Adrenal gland (tissue), 12 donors: ENCODE data around the gene RPS6KA2. TPM values are rescaled to one million over a fixed set of nuclear protein-coding genes. Genes with fewer than 3 reads are reported as not detected.

Source experiments
- DNase-seq, 7 donors: peaks; one replicate each; pipeline ENCODE4 v3.0.0-alpha.2; 2019 to 2020
- H3K27ac ChIP-seq, 5 donors: fragments of 200-600 bp; sonication (generic) in 4 of 5; 1 replicate in 3 of 5; 2 replicates in 2 of 5; pipeline versions ENCODE4 v1.5.1 to v1.8.0; 2016 to 2020; ENCODE audit warnings: mild to moderate bottlenecking in 1 of 5
- H3K27me3 ChIP-seq: fragments of 200-600 bp; 2 replicates; pipeline ENCODE4 v1.8.0; 2021
- H3K36me3 ChIP-seq, 2 donors: fragments of 200-600 bp; replicated peaks in 1 of 2; 1 replicate in 1 of 2; 2 replicates in 1 of 2; pipeline versions ENCODE4 v1.5.1 to v1.8.0; 2018 to 2022
- H3K4me1 ChIP-seq, 2 donors: fragments of 200-600 bp; replicated peaks in 1 of 2; 1 replicate in 1 of 2; 2 replicates in 1 of 2; pipeline versions ENCODE4 v1.5.1 to v1.8.0; 2018 to 2021
- H3K4me3 ChIP-seq, 4 donors: fragments of 200-600 bp; sonication (generic) in 3 of 4; one replicate each; pipeline ENCODE4 v1.5.1; 2016 to 2018
- H3K9me3 ChIP-seq, 3 donors: fragments of 200-600 bp; sonication (generic) in 1 of 3; replicated peaks in 1 of 3; 1 replicate in 2 of 3; 2 replicates in 1 of 3; pipeline versions ENCODE4 v1.5.1 to v1.8.0; 2016 to 2021
- POLR2A ChIP-seq, 2 donors: fragments of 450-650 bp; IDR thresholded peaks; one replicate each; pipeline ENCODE4 v1.6.1; 2017; ENCODE audit warnings: antibody characterized with exemption in 2 of 2, mild to moderate bottlenecking in 2 of 2, moderate library complexity in 1 of 2
- WGBS, 4 donors: extraction: QIAGEN DNeasy Blood & Tissue Kit in 2 of 4; methylation state at CpG; one replicate each; pipeline versions ENCODE4 v1.1.5 to v1.1.7; 2013 to 2017; 5-methylcytosine and 5-hydroxymethylcytosine counted together
- intact Hi-C, 2 donors: fragments of 100-400 bp; cut with DNase I; formaldehyde crosslinking; loops; one replicate each; pipeline versions ENCODE4 v1.14.1 to v1.15.0; 2022 to 2023
- polyA plus RNA-seq, 3 donors: library from polyadenylated mRNA; stranded (reverse); fragments of 200-250 nt in 2 of 3; fragments of 350-450 nt in 1 of 3; fragmentation: Illumina TruSeq in 1 of 3; extraction: RNeasy Lipid Tissue Mini Kit (QIAGEN cat#74804) in 1 of 3; gene quantifications; one replicate each; pipeline ENCODE4 v1.2.3, GENCODE V29; 2013 to 2014
- total RNA-seq, 9 donors: library from RNA; depleted of rRNA in 4 of 9; stranded (reverse); fragments of >200 nt in 4 of 9; fragments of 120-200 nt in 1 of 9; fragmentation: NEBNext Ultra II Directional in 1 of 9; extraction: Animal tissue kit (Norgen Biotek cat#: 25700) in 1 of 9; gene quantifications; one replicate each; pipeline versions ENCODE4 v1.1.0 to v1.2.4, GENCODE V29; 2013 to 2023
- TF ChIP-seq, protein P1 (sequence below), 6 experiments: fragments of 450-650 bp in 4 of 6; fragments of 200-600 bp in 2 of 6; sonication (generic) in 1 of 6; IDR thresholded peaks; 1 replicate in 5 of 6; 2 replicates in 1 of 6; pipeline versions ENCODE4 v1.5.1 to v1.8.0; 2016 to 2021; ENCODE audit warnings: antibody characterized with exemption in 6 of 6, mild to moderate bottlenecking in 2 of 6, moderate library complexity in 1 of 6
- donor health status: healthy with polysubstance abuse.
- donor health status: Bipolar disorder and iron deficiency.
- donor health status: DM: yes; HTN: yes; CAD: no.
- donor health status: DM: no; HTN: no; CAD: no.
- donor health status: DM: no; HTN: no; CAD: no.
- donor health status: DM: yes; HTN: yes; CAD: no.

RPS6KA2 gene
- total and polyA plus RNA-seq, 12 donors: 7.0 to 40.4 (median 26.2) TPM

DNA sequence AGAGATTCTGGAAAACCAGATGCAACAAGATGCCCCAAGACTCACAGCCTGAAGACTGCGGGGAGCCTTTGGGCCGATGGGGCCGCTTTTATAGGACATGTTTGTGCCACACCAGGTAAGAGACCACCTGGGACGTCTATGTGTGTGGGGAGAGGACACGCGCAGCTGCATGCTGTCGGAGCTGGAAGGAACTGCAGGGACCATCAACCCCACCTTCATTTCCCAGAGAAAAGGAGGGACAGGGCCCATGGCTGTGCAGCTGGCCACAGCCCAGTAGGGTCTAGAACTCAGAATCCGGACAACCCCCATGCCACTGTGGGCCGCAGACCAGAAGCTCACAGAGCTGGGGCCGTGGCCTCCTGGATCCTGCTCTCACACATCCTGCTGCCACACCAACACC is 144.0 kb downstream of the RPS6KA2 start:
- H3K9me3 ChIP-seq: no peaks in the 10 kb centered on the region
- no peaks in the 10 kb centered on the region for H3K27me3 ChIP-seq
- no peak for DNase-seq
- intact Hi-C loops: no loop called here
- no peak for TF ChIP-seq POLR2A (IDR thresholded peaks at IDR 0.05)
- TF ChIP-seq, protein P1, sequence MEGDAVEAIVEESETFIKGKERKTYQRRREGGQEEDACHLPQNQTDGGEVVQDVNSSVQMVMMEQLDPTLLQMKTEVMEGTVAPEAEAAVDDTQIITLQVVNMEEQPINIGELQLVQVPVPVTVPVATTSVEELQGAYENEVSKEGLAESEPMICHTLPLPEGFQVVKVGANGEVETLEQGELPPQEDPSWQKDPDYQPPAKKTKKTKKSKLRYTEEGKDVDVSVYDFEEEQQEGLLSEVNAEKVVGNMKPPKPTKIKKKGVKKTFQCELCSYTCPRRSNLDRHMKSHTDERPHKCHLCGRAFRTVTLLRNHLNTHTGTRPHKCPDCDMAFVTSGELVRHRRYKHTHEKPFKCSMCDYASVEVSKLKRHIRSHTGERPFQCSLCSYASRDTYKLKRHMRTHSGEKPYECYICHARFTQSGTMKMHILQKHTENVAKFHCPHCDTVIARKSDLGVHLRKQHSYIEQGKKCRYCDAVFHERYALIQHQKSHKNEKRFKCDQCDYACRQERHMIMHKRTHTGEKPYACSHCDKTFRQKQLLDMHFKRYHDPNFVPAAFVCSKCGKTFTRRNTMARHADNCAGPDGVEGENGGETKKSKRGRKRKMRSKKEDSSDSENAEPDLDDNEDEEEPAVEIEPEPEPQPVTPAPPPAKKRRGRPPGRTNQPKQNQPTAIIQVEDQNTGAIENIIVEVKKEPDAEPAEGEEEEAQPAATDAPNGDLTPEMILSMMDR (IDR thresholded peaks at IDR 0.05): no peak
- H3K4me1 ChIP-seq: no peaks in the 10 kb centered on the region
- H3K4me3 ChIP-seq: no peak overlapping the region
- 95 to 100% (median 97%) methylated on average over 9 to 10 of the region's 10 CpGs for WGBS, 4 donors
- no peak overlapping the region for H3K27ac ChIP-seq
- H3K36me3 ChIP-seq: no peaks in the 10 kb centered on the region

DNA sequence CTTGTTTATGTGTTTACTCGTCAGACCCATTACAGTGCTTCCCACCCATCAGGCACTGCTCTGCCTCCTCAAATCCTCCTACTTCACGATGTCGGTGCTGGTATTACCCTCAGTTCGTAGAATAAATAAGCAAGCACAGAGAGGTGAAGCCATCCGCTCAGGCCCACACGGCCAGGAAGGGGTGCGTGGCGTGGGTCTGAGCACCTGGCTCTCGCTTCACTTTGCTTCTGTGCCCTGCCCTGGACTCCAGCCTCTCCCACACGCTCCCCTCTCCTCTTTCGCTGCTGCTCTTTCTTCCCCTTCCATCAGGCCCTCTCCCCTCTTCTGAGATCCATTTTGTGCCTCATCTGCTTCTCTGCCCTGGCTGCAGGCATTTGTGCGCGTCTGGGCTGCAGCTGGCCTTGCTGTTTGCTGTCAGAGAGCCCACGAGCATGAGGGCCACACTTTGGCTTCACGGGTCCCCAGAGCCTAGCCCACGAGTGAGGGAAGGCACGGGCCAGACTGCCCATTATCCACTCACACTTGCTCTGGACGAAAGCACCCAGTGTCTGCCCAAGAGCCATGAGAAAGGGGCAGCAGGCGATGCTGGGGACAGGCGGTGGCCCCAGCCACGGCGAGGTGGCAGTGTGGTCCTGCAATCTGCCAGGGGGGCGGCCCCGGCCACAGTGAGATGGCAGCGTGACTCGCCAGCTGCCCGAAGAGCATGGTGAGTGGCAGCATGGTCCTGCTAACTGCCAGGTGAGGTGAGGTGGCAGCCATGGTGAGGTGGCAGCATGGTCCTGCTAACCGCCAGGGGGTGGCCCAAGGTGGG is 148.1 kb downstream of the RPS6KA2 start:
- intact Hi-C loops: no loop called here
- WGBS, 4 donors: 93 to 96% (median 94%) methylated on average over 20 to 28 of the region's 28 CpGs
- Histone ChIP-seq H3K4me1 (no peaks in the 10 kb centered on the region), H3K9me3 (no peaks in the 10 kb centered on the region), H3K36me3 (no peaks in the 10 kb centered on the region), H3K27ac (no peak overlapping the region), H3K4me3 (no peak overlapping the region), H3K27me3 (no peaks in the 10 kb centered on the region)
- DNase-seq: no peak
- no peak for TF ChIP-seq POLR2A (IDR thresholded peaks at IDR 0.05)
- TF ChIP-seq, protein P1 (IDR thresholded peaks at IDR 0.05): no peak

DNA sequence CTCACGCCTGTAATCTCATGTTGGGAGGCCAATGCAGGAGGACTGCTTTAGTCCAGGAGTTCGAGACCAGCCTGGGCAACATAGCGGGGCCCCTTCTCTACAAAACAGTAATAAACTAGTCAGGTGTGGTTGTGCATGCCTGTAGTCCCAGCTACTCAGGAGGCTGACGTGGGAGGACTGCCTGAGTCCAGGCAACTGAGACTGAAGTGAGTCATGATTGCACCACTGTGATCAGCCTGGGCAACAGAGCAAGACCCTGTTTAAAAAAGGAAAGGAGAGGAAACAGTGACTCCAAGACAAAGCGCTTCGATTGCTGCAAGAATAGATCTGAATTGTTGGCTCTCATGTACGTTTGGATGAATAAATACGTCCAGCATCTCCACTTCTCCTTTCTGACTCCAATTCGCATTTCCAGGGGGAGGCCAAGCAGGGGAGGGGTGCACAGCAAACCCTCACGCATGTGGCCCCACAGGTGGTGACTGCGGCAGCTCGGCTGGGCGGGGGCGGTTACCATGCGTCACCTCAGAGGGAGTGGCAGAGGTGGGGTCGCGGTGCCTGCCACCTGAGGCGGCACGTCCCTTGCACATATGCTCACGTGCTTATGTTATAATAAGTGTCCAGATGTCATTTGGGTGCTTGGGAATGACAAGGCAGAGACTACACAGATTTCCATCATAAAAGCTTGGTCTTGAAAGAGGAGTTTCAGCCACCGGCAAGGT is 149.2 kb downstream of the RPS6KA2 start:
- Histone ChIP-seq H3K9me3 (no peaks in the 10 kb centered on the region), H3K27ac (no peak overlapping the region), H3K4me1 (no peaks in the 10 kb centered on the region), H3K36me3 (no peaks in the 10 kb centered on the region), H3K4me3 (no peak overlapping the region), H3K27me3 (no peaks in the 10 kb centered on the region)
- DNase-seq: no peak
- WGBS, 4 donors: 92 to 94% (median 93%) methylated on average over 15 to 21 of the region's 21 CpGs
- TF ChIP-seq, protein P1 (IDR thresholded peaks at IDR 0.05): no peak
- no peak for TF ChIP-seq POLR2A (IDR thresholded peaks at IDR 0.05)
- intact Hi-C loops: no loop called here

DNA sequence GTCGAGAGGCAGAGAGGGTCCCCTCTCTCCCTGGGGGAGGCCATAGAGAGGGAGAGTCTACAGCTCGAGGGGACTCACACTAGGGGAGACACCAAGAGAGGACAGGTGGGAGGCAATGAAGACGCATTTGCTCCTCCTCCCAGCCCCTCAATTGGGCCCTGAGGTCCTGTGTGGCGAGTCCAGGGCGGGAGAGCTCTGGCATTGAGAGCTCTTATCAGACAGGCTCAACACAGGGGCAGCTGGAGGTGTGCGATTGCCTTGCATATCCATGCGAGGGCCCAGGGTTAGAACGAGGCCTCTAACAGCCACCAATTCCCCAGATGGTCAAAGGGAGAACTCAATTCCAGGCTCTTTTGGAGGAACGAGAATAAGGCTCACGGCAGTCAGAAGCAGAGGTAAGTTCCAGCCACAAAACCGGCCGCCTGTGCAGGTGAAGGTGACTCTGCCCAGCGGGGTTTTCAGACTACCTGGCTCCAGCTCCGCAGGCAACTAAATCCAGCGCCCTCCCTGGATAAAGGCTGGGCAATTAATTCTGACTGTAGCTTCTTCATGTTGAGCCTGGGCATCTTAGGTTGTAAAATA is 150.3 kb downstream of the RPS6KA2 start:
- TF ChIP-seq, protein P1 (IDR thresholded peaks at IDR 0.05): no peak
- no peak for TF ChIP-seq POLR2A (IDR thresholded peaks at IDR 0.05)
- H3K4me3 ChIP-seq: no peak overlapping the region
- H3K4me1 ChIP-seq: no peaks in the 10 kb centered on the region
- no peaks in the 10 kb centered on the region for H3K9me3 ChIP-seq
- WGBS, 4 donors: 87 to 92% (median 91%) methylated on average over 5 to 15 of the region's 15 CpGs
- H3K27ac ChIP-seq: no peak overlapping the region
- DNase-seq: no peak
- no peaks in the 10 kb centered on the region for H3K36me3 ChIP-seq
- intact Hi-C loops: no loop called here
- no peaks in the 10 kb centered on the region for H3K27me3 ChIP-seq
